Lower leg skin (tissue), 3 donors: ENCODE measurements around the gene NANP.

Source experiments
- POLR2A ChIP-seq, 2 donors: fragments of 450-650 bp; IDR thresholded peaks; one replicate each; pipeline ENCODE4 v1.6.1; 2016 to 2017; ENCODE audit warnings: antibody characterized with exemption in 2 of 2, mild to moderate bottlenecking in 1 of 2, moderate library complexity in 1 of 2
- TF ChIP-seq, protein P1 (sequence below), 3 donors: fragments of 450-650 bp; IDR thresholded peaks; one replicate each; pipeline ENCODE4 v1.5.1; 2016; ENCODE audit warnings: antibody characterized with exemption in 3 of 3, mild to moderate bottlenecking in 3 of 3, moderate library complexity in 2 of 3

DNA sequence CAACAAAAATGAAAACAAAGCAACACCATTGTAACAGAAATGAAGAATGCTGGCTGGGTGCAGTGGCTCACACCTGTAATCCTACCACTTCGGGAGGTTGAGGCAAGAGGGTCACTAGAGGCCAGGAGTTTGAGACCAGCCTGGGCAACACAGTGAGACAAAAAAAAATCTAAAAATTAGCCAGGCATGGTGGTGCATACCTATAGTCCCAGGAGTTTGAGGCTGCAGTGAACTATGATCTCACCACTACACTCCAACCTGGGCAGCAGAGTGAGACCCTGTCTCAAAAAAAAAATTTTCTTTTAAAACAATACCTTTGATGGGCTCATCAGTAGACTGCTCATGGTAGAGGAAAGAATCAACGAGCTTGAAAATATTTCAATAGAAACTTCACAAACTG, 57.0 kb downstream of the NANP start:
- TF ChIP-seq, protein P1, sequence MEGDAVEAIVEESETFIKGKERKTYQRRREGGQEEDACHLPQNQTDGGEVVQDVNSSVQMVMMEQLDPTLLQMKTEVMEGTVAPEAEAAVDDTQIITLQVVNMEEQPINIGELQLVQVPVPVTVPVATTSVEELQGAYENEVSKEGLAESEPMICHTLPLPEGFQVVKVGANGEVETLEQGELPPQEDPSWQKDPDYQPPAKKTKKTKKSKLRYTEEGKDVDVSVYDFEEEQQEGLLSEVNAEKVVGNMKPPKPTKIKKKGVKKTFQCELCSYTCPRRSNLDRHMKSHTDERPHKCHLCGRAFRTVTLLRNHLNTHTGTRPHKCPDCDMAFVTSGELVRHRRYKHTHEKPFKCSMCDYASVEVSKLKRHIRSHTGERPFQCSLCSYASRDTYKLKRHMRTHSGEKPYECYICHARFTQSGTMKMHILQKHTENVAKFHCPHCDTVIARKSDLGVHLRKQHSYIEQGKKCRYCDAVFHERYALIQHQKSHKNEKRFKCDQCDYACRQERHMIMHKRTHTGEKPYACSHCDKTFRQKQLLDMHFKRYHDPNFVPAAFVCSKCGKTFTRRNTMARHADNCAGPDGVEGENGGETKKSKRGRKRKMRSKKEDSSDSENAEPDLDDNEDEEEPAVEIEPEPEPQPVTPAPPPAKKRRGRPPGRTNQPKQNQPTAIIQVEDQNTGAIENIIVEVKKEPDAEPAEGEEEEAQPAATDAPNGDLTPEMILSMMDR (IDR thresholded peaks at IDR 0.05): no peak
- no peak for TF ChIP-seq POLR2A (IDR thresholded peaks at IDR 0.05)
